Cardiac muscle cell (in vitro differentiated cells and primary cell): ENCODE results near the gene DCUN1D1. TPM values are rescaled to one million over a fixed set of nuclear protein-coding genes. Genes with fewer than 3 reads are reported as not detected.

Source experiments
- DNase-seq, 2 donors: peaks; one replicate each; pipeline versions ENCODE4 v3.0.0 to v3.0.0-alpha.2; 2010 to 2017; ENCODE audit warnings: low read depth in 1 of 2, low spot score in 1 of 2
- H3K27ac ChIP-seq: fragments of 200-600 bp; sonication (generic); 2 replicates; pipeline ENCODE4 v1.5.1; 2016
- H3K27me3 ChIP-seq: fragments of 200-600 bp; sonication (generic); 2 replicates; pipeline ENCODE4 v1.6.0; 2016; ENCODE audit warnings: control low read depth
- H3K36me3 ChIP-seq: fragments of 200-600 bp; sonication (generic); 2 replicates; pipeline ENCODE4 v1.5.1; 2016; ENCODE audit warnings: control low read depth
- H3K4me1 ChIP-seq: fragments of 200-600 bp; sonication (generic); 2 replicates; pipeline ENCODE4 v1.8.1; 2017; ENCODE audit warnings: low read depth, mild to moderate bottlenecking, mixed run types
- H3K4me3 ChIP-seq: fragments of 200-600 bp; sonication (generic); 2 replicates; pipeline ENCODE4 v1.5.1; 2016; ENCODE audit warnings: mild to moderate bottlenecking
- H3K9me3 ChIP-seq: fragments of 200-600 bp; sonication (generic); 2 replicates; pipeline ENCODE4 v1.5.1; 2017; ENCODE audit warnings: low read depth, mild to moderate bottlenecking, control low read depth
- polyA plus RNA-seq: library from polyadenylated mRNA; unstranded; fragments of >200 nt; fragmentation: Nextera tagmentation; extraction: Ambion mirVana; gene quantifications from 2 replicates; pipeline ENCODE4 v1.2.1, GENCODE V29; 2016
- total RNA-seq: library from RNA; depleted of rRNA; stranded (reverse); fragments of >200 nt; gene quantifications from 2 replicates; pipeline ENCODE4 v1.2.3, GENCODE V29; 2016
- TF ChIP-seq, protein P1 (sequence below): IDR thresholded peaks from 2 replicates; pipeline ENCODE4 v1.5.1; 2012; ENCODE audit warnings: low read depth, mild to moderate bottlenecking, low read length

The DCUN1D1 gene
- total and polyA plus RNA-seq, 2 experiments from 2014 or later: 28.4 to 31.1 TPM

DNA sequence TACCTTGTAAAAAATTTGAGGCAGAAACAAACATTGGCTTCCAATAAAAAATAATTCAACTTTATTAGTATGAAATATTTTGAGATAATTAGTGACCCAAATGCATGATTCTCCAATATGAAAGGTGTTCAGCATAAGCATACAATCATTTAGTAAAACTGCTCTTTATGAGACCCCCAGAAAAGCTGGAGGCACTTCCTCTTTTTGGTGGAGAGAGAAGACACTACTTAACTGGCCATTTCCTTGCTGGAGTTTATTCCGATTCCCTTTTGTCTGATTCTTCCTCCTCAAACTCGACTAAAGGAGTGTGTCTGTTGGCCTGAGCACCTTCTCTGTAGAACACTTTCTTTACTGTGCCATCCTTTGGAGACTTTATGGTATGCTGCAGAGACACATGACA is 34.8 kb upstream of the DCUN1D1 start:
- H3K4me1 ChIP-seq: no peaks in the 10 kb centered on the region
- TF ChIP-seq, protein P1, sequence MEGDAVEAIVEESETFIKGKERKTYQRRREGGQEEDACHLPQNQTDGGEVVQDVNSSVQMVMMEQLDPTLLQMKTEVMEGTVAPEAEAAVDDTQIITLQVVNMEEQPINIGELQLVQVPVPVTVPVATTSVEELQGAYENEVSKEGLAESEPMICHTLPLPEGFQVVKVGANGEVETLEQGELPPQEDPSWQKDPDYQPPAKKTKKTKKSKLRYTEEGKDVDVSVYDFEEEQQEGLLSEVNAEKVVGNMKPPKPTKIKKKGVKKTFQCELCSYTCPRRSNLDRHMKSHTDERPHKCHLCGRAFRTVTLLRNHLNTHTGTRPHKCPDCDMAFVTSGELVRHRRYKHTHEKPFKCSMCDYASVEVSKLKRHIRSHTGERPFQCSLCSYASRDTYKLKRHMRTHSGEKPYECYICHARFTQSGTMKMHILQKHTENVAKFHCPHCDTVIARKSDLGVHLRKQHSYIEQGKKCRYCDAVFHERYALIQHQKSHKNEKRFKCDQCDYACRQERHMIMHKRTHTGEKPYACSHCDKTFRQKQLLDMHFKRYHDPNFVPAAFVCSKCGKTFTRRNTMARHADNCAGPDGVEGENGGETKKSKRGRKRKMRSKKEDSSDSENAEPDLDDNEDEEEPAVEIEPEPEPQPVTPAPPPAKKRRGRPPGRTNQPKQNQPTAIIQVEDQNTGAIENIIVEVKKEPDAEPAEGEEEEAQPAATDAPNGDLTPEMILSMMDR: no peak
- H3K9me3 ChIP-seq: no peaks in the 10 kb centered on the region
- peaks cover 23% of the 10 kb centered on the region for H3K36me3 ChIP-seq
- no peaks in the 10 kb centered on the region for H3K27me3 ChIP-seq
- no peak for DNase-seq
- no peak overlapping the region for H3K4me3 ChIP-seq
- H3K27ac ChIP-seq: no peak overlapping the region

DNA sequence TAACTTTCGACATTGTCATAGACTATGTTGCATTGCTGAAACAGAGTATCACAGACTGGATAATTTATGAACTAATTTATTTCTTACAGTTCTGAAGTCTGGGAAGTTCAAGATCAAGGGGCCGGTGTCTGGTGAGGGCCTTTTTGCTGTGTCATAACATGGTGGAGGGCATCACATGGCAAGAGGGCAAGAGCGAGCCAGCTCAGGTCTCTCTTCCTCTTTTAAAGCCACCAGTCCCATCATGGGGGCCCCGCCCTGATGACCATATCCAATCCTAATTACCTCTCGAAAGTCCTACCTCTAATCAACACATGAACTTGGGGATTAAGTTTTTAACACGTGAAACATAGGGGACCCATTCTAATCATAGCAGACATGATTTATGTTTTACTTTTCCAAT is 33.5 kb upstream of the DCUN1D1 start:
- Histone ChIP-seq H3K27ac (no peak overlapping the region), H3K4me1 (no peaks in the 10 kb centered on the region), H3K4me3 (no peak overlapping the region), H3K36me3 (peaks cover 14% of the 10 kb centered on the region), H3K27me3 (no peaks in the 10 kb centered on the region), H3K9me3 (no peaks in the 10 kb centered on the region)
- TF ChIP-seq, protein P1: no peak
- no peak for DNase-seq

DNA sequence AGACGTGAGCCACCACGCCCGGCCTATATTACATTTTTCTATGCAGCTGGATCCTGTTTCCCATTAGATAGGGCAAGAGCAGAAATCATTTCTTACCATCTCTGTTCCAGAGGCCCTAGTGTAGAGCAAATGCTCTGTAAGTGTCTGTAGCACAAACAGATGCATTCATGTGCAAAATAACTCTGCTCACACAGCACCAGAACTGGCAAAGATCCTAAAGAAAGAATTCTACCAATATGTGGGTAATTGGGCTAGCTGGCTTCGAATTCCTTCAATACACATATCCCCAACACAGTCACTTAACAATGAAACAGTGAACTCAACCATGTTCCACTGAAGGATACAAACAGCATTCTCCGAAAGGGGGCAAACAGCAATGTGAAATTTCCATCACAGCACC is 32.7 kb upstream of the DCUN1D1 start:
- Histone ChIP-seq H3K27ac (no peak overlapping the region), H3K36me3 (peaks cover 9% of the 10 kb centered on the region), H3K4me3 (no peak overlapping the region), H3K9me3 (no peaks in the 10 kb centered on the region), H3K4me1 (no peaks in the 10 kb centered on the region), H3K27me3 (no peaks in the 10 kb centered on the region)
- no peak for DNase-seq
- TF ChIP-seq, protein P1: no peak

DNA sequence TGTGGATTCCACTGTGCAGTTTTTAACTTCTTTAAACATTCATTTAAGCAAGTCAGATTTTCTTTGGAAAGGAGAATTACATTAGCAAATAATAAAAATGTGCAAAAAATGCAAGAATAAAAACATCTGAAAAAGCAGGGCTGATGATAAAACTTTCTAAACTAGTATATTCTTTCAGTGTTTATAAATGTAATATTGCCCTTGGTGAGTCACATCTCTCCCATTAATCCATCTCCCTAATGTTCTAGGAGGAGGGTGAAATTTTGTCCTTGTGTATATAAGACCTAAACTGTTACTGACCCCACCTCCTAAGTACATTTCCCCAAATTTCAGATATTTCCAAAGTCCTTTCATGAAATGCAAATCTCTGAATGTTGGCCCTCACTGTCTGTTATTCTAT is 28.5 kb upstream of the DCUN1D1 start:
- Histone ChIP-seq H3K36me3 (peaks cover 2% of the 10 kb centered on the region), H3K4me3 (no peak overlapping the region), H3K27ac (no peak overlapping the region), H3K4me1 (no peaks in the 10 kb centered on the region), H3K9me3 (no peaks in the 10 kb centered on the region), H3K27me3 (no peaks in the 10 kb centered on the region)
- TF ChIP-seq, protein P1: no peak
- no peak for DNase-seq

DNA sequence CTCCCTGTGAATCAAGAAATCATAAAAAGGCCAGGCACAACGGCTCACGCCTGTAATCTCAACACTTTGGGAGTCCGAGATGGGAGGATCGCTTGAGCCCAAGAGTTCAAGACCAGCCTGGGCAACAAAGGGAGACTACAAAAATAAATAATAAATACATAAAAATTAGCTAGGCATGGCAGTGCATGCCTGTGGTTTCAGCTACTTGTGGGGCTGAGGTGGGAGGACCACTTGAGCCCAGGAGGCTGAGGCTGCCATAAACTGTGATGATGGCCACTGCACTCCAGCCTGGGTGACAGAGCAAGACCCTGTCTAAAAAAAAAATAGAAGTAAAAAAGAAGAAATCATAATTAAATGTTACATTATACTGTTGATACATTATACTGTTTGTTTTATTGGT is 28.0 kb upstream of the DCUN1D1 start:
- TF ChIP-seq, protein P1: no peak
- no peak overlapping the region for H3K4me3 ChIP-seq
- H3K4me1 ChIP-seq: no peaks in the 10 kb centered on the region
- no peaks in the 10 kb centered on the region for H3K36me3 ChIP-seq
- no peak overlapping the region for H3K27ac ChIP-seq
- no peaks in the 10 kb centered on the region for H3K27me3 ChIP-seq
- no peaks in the 10 kb centered on the region for H3K9me3 ChIP-seq
- DNase-seq: no peak

DNA sequence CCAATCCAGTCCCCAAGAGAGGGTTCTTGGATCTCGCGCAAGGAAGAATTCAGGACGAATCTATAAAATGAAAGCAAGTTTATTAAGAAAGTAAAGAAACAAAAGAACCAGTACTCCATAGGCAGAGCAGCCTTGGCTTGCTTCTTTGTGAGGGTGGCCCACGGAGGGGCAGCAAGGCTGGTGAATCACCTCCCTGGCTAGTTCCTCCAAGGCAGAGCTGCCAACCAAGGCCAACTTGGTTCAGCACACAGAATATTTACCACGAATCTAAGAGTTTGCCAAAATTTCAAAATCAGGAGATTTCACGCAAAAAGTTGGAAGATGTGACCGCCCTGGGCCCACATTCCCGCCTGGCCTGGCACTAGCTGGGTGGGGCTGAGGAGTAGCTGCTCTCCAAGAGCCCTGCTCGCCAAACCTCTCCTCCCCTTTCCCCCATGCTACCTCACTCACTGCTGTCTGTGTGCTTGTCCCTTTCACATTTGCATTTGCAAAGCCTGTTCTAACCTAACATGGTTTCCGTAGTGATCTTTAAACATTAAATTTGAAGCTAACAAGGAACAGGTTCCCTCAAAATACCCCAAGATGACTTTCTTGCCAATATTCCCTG is 26.2 kb upstream of the DCUN1D1 start:
- H3K4me1 ChIP-seq: no peaks in the 10 kb centered on the region
- TF ChIP-seq, protein P1: no peak
- DNase-seq: no peak
- H3K27me3 ChIP-seq: no peaks in the 10 kb centered on the region
- no peaks in the 10 kb centered on the region for H3K9me3 ChIP-seq
- H3K27ac ChIP-seq: no peak overlapping the region
- H3K36me3 ChIP-seq: no peaks in the 10 kb centered on the region
- H3K4me3 ChIP-seq: no peak overlapping the region
